GM23248 (cell line): ENCODE measurements around the gene FAM83E. TPM values are rescaled to one million over a fixed set of nuclear protein-coding genes. Genes with fewer than 3 reads are reported as not detected.

Source experiments
- DNase-seq: peaks from one replicate; pipeline ENCODE4 v3.0.0-alpha.2; 2015
- H2AFZ ChIP-seq: fragments of 200-600 bp; sonication (generic); 2 replicates; pipeline ENCODE4 v1.6.1; 2016; ENCODE audit warnings: antibody characterized with exemption
- H3F3A ChIP-seq: fragments of 200-600 bp; sonication (generic); 2 replicates; pipeline ENCODE4 v1.6.1; 2016; ENCODE audit warnings: mild to moderate bottlenecking, antibody characterized with exemption, mixed run types; ENCODE audit not compliant: insufficient read depth
- H3K27ac ChIP-seq: fragments of 200-600 bp; sonication (generic); 2 replicates; pipeline ENCODE4 v1.5.1; 2016; ENCODE audit warnings: mild to moderate bottlenecking
- H3K27me3 ChIP-seq: fragments of 200-600 bp; sonication (generic); replicated peaks from 2 replicates; pipeline ENCODE4 v1.6.1; 2016; ENCODE audit warnings: mild to moderate bottlenecking; ENCODE audit not compliant: insufficient read depth
- H3K36me3 ChIP-seq: fragments of 200-600 bp; sonication (generic); 2 replicates; pipeline ENCODE4 v1.6.1; 2016; ENCODE audit warnings: low read depth, mild to moderate bottlenecking
- H3K4me1 ChIP-seq: fragments of 200-600 bp; sonication (generic); 2 replicates; pipeline ENCODE4 v1.6.1; 2016; ENCODE audit warnings: mild to moderate bottlenecking; ENCODE audit not compliant: insufficient read depth
- H3K4me2 ChIP-seq: fragments of 200-600 bp; sonication (generic); one replicate; pipeline ENCODE4 v1.6.1; 2016; ENCODE audit warnings: mild to moderate bottlenecking; ENCODE audit not compliant: unreplicated experiment
- H3K4me3 ChIP-seq: fragments of 200-600 bp; sonication (generic); 2 replicates; pipeline ENCODE4 v1.5.1; 2016; ENCODE audit warnings: mild to moderate bottlenecking
- H3K79me2 ChIP-seq: fragments of 200-600 bp; sonication (generic); 2 replicates; pipeline ENCODE4 v1.6.1; 2016; ENCODE audit warnings: mild to moderate bottlenecking; ENCODE audit not compliant: insufficient read depth
- H3K9ac ChIP-seq: fragments of 200-600 bp; sonication (generic); 2 replicates; pipeline ENCODE4 v1.6.1; 2016; ENCODE audit warnings: mild to moderate bottlenecking
- H3K9me2 ChIP-seq: fragments of 200-600 bp; sonication (generic); 2 replicates; pipeline ENCODE4 v1.6.1; 2016; ENCODE audit warnings: mixed run types, mild to moderate bottlenecking, moderate library complexity; ENCODE audit not compliant: insufficient read depth
- H3K9me3 ChIP-seq: fragments of 200-600 bp; sonication (generic); one replicate; pipeline ENCODE4 v1.6.1; 2017; ENCODE audit warnings: low read depth
- H4K20me1 ChIP-seq: fragments of 200-600 bp; sonication (generic); 2 replicates; pipeline ENCODE4 v1.6.0; 2016; ENCODE audit not compliant: insufficient read depth
- EZH2 ChIP-seq: fragments of 200-600 bp; sonication (generic); IDR thresholded peaks from 2 replicates; pipeline ENCODE4 v1.6.1; 2018; ENCODE audit warnings: antibody characterized with exemption, mild to moderate bottlenecking; ENCODE audit not compliant: insufficient read depth, poor library complexity, severe bottlenecking
- EZH2phosphoT487 ChIP-seq: fragments of 200-600 bp; sonication (generic); IDR thresholded peaks from 2 replicates; pipeline ENCODE4 v1.6.1; 2018; ENCODE audit warnings: antibody characterized with exemption, moderate library complexity, mild to moderate bottlenecking, low read depth; ENCODE audit not compliant: insufficient read depth
- WGBS, 2 experiments: methylation state at CpG; one replicate each; pipeline ENCODE4 v1.1.6; 2015 to 2017; ENCODE audit warnings: low lambda C conversion rate in 2 of 2, low coverage in 1 of 2; ENCODE audit errors: missing lambda C conversion rate in 2 of 2; 5-methylcytosine and 5-hydroxymethylcytosine counted together
- in situ Hi-C: fragments of 300-500 bp; cut with MboI; formaldehyde crosslinking; loops from 2 replicates; pipeline ENCODE4 v1.15.0; 2020
- polyA plus RNA-seq: library from polyadenylated mRNA; unstranded; fragments of >200 nt; fragmentation: Nextera tagmentation; extraction: Ambion mirVana; gene quantifications from 2 replicates; pipeline ENCODE4 v1.2.1, GENCODE V29; 2016
- total RNA-seq: library from RNA; depleted of rRNA; stranded (reverse); fragments of >200 nt; shearing (Covaris generic); gene quantifications from 2 replicates; pipeline ENCODE4 v1.2.3, GENCODE V29; 2014

The FAM83E gene
- total and polyA plus RNA-seq, 2 experiments from 2014 or later, result not detected

GRCh38 chr19:48644839-48645619 is 30.2 kb upstream of the FAM83E start:
- in situ Hi-C loops, result no loop called here
- H2AFZ ChIP-seq, result peak overlapping the region; percentile 93
- peak overlapping the region; percentile 73; the same call in 1 of the 2 replicates for H3K4me3 ChIP-seq
- peak; percentile 81 for DNase-seq
- H3K9me3 ChIP-seq, result no peaks in the 10 kb centered on the region
- H3K27me3 ChIP-seq, result no peaks in the 10 kb centered on the region
- H3K27ac ChIP-seq, result no peak overlapping the region
- peak overlapping the region; percentile 96 for H3K4me2 ChIP-seq
- H3K36me3 ChIP-seq, result no peaks in the 10 kb centered on the region
- H3F3A ChIP-seq, result peaks cover 7% of the 10 kb centered on the region; the same call in 1 of the 2 replicates
- 4 to 6% methylated on average over 21 to 25 of the region's 25 CpGs for WGBS, 2 experiments
- no peak overlapping the region for H3K9ac ChIP-seq
- 0 out of 2 replicates have a peak, but pooled peaks cover 17% of the 10 kb centered on the region for H3K4me1 ChIP-seq
- TF ChIP-seq EZH2, result no peak
- TF ChIP-seq EZH2phosphoT487, result no peak
- no peaks in the 10 kb centered on the region for H3K9me2 ChIP-seq
- no peaks in the 10 kb centered on the region for H3K79me2 ChIP-seq
- H4K20me1 ChIP-seq, result no peaks in the 10 kb centered on the region

GRCh38 chr19:48644355-48644754 is 29.5 kb upstream of the FAM83E start:
- Histone ChIP-seq H3F3A (peaks cover 7% of the 10 kb centered on the region; the same call in 1 of the 2 replicates), H2AFZ (no peak overlapping the region), H3K4me1 (0 out of 2 replicates have a peak, but pooled peaks cover 13% of the 10 kb centered on the region), H3K9me3 (no peaks in the 10 kb centered on the region), H3K27ac (no peak overlapping the region), H3K27me3 (no peaks in the 10 kb centered on the region), H3K9ac (no peak overlapping the region), H3K4me3 (no peak overlapping the region), H3K4me2 (no peak overlapping the region), H3K79me2 (no peaks in the 10 kb centered on the region), H3K9me2 (no peaks in the 10 kb centered on the region), H4K20me1 (no peaks in the 10 kb centered on the region), H3K36me3 (no peaks in the 10 kb centered on the region)
- in situ Hi-C loops, result no loop called here
- TF ChIP-seq EZH2phosphoT487 (no peak), EZH2 (no peak)
- DNase-seq, result no peak
- 66 to 68% methylated on average over 4 of the region's 4 CpGs for WGBS, 2 experiments

- H3K4me1 ChIP-seq, result 0 out of 2 replicates have a peak, but pooled peaks cover 16% of the 10 kb centered on the region
- no peaks in the 10 kb centered on the region for H3K79me2 ChIP-seq
- no peak overlapping the region for H3K4me3 ChIP-seq
- WGBS, 2 experiments, result 87 to 88% methylated on average over 5 of the region's 5 CpGs
- no peak for DNase-seq
- peaks cover 7% of the 10 kb centered on the region; the same call in 1 of the 2 replicates for H3F3A ChIP-seq
- TF ChIP-seq EZH2phosphoT487 (no peak), EZH2 (no peak)
- no peaks in the 10 kb centered on the region for H3K9me2 ChIP-seq
- H2AFZ ChIP-seq, result no peak overlapping the region
- no peaks in the 10 kb centered on the region for H3K27me3 ChIP-seq
- no peak overlapping the region for H3K27ac ChIP-seq
- H3K4me2 ChIP-seq, result no peak overlapping the region
- H3K9me3 ChIP-seq, result no peaks in the 10 kb centered on the region
- H3K9ac ChIP-seq, result no peak overlapping the region
- no peaks in the 10 kb centered on the region for H4K20me1 ChIP-seq
- in situ Hi-C loops, result no loop called here
- no peaks in the 10 kb centered on the region for H3K36me3 ChIP-seq
These were observed 28.0 kb upstream of the FAM83E start for GRCh38 chr19:48642862-48643261.

- no peak overlapping the region for H2AFZ ChIP-seq
- no peak overlapping the region for H3K9ac ChIP-seq
- H3K27me3 ChIP-seq, result no peaks in the 10 kb centered on the region
- no peaks in the 10 kb centered on the region for H3K79me2 ChIP-seq
- peaks cover 10% of the 10 kb centered on the region; the same call in 1 of the 2 replicates for H3F3A ChIP-seq
- no peaks in the 10 kb centered on the region for H4K20me1 ChIP-seq
- H3K36me3 ChIP-seq, result no peaks in the 10 kb centered on the region
- H3K27ac ChIP-seq, result no peak overlapping the region
- 0 out of 2 replicates have a peak, but pooled peaks cover 16% of the 10 kb centered on the region for H3K4me1 ChIP-seq
- no peaks in the 10 kb centered on the region for H3K9me3 ChIP-seq
- DNase-seq, result no peak
- 69 to 70% methylated on average over 2 of the region's 2 CpGs for WGBS, 2 experiments
- H3K4me3 ChIP-seq, result no peak overlapping the region
- no peak for TF ChIP-seq EZH2
- TF ChIP-seq EZH2phosphoT487, result no peak
- H3K4me2 ChIP-seq, result no peak overlapping the region
- in situ Hi-C loops, result no loop called here
- no peaks in the 10 kb centered on the region for H3K9me2 ChIP-seq
These were observed 27.0 kb upstream of the FAM83E start for GRCh38 chr19:48641850-48642249.
